DND-41 (cell line): ENCODE data around the gene SLFN13.

Experiments
- EZH2 ChIP-seq: IDR thresholded peaks from 3 replicates; pipeline ENCODE4 v1.6.1; 2012; ENCODE audit warnings: borderline replicate concordance, low read depth, mild to moderate bottlenecking, moderate library complexity, low read length, inconsistent platforms; ENCODE audit not compliant: severe bottlenecking
- TF ChIP-seq, protein P1 (sequence below): IDR thresholded peaks from 2 replicates; pipeline ENCODE4 v1.5.1; 2012; ENCODE audit warnings: borderline replicate concordance, low read length, moderate library complexity, mild to moderate bottlenecking; ENCODE audit not compliant: poor library complexity, severe bottlenecking; ENCODE audit errors: extremely low read depth

DNA sequence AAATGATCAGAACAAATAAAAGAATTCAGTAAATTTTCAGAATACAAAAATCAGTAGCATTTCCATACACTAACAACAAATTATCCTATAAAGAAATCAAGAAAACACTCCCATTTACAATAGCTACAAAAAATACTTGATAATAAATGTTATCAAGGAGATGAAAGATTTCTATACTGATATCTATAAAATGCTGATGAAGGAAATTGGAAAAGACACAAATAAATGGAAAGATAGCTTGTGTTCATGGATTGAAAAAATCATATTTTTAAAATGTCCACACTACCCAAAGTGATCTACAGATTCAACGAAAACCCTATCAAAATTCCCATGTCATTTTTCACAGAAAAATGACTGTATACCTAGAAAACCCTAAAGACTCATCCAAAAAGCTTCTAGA is 34.3 kb downstream of the SLFN13 start:
- no peak for TF ChIP-seq EZH2
- TF ChIP-seq, protein P1, sequence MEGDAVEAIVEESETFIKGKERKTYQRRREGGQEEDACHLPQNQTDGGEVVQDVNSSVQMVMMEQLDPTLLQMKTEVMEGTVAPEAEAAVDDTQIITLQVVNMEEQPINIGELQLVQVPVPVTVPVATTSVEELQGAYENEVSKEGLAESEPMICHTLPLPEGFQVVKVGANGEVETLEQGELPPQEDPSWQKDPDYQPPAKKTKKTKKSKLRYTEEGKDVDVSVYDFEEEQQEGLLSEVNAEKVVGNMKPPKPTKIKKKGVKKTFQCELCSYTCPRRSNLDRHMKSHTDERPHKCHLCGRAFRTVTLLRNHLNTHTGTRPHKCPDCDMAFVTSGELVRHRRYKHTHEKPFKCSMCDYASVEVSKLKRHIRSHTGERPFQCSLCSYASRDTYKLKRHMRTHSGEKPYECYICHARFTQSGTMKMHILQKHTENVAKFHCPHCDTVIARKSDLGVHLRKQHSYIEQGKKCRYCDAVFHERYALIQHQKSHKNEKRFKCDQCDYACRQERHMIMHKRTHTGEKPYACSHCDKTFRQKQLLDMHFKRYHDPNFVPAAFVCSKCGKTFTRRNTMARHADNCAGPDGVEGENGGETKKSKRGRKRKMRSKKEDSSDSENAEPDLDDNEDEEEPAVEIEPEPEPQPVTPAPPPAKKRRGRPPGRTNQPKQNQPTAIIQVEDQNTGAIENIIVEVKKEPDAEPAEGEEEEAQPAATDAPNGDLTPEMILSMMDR = no peak
